Epidermal melanocyte (primary cell): Measurements from ENCODE around the gene OOSP4A.

Experiments
- DNase-seq: peaks from one replicate; pipeline ENCODE4 v3.0.0; 2011; ENCODE audit warnings: low spot score; ENCODE audit not compliant: insufficient read length

OOSP4A gene

DNA sequence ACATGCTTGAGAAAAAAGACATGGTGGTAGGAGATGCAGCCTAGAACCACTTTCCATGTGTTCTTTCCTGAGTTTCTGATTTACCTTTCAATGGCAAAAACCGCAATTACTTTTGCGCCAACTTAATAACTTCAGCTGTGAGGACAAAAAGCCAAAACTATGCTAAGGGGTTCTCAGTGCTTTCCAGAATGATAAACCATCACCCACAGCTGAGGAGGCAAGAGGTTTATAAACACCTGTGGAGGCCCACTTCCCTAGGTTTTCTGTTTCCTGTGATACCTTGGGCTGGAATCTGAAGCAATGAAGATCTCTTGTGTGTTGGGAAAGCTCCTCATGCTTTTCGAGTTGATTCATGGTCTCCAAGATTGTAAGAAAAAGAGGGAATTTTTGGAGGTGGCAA, at the start of gene OOSP4A:
Gene OOSP4A, plus strand, starts transcription at position 301 of the 400 bp plus-strand sequence. Its CDS starts 0 bp downstream, at position 301.
- DNase-seq, result no peak

DNA sequence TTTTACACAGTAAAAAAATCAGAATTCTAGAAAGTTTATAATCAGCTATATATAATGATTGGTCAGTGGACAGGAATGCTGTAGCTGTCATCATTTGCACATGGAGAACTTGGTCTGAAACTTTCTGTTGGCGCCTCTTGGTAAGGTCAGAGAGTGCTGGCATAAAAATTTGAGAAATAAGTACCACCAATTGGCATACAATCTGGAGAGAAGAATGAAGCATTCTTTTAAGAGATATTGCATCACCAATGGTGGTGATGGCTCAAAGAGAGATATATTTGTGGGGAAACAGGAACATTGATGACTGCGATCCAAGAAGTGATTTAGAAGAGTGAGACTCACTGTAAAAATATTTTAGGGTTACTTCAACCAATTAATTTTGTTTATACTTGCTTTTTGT, 45.4 kb upstream of the OOSP4A start:
- DNase-seq, result no peak

DNA sequence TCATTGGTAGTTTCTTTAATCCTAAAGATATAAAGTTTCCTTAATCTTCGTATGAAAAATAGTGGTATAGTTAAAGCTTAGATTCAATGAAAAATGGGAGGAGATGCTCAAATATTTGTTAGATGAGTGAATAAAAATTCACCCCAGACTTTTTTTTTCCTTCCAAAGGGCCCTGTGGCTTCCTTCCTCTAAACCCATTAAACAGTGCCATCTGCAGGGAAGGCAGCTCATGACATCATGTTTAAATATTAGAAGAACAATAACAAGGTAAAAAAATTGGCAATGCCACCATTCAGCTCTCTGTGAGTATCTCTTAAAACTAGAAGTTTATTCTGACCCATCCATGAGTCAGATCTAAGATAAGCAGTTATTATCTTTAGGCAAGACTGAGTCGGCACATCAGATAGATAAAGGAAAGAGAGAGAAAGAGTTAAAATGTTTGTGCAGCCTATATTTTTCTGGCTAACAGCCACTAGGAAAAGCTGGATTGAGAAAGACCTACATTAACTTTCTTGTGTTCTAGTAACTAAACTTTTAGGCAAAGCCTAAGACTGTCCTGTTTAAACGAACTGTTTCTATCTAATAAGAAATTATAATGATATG, 44.7 kb upstream of the OOSP4A start:
- DNase-seq, result peak; percentile 29

DNA sequence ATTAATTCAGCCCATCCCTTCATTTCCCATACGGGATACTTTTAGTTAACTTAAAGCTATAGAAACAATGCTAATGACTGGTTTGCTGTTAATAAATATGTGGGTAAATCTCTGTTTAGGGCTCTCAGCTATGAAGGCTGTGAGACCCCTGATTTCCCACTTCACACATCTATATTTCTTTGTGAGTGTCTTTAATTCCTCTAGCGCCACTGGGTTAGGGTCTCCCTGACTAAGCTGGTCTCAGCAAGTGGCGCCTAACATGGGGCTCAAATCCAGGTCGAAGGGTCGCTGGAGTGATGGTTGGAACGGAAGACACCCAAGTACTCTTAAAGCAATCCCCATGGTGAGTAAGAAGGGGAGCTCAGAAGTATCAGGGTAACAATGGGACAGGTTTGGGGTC, 40.0 kb upstream of the OOSP4A start:
- no peak for DNase-seq

DNA sequence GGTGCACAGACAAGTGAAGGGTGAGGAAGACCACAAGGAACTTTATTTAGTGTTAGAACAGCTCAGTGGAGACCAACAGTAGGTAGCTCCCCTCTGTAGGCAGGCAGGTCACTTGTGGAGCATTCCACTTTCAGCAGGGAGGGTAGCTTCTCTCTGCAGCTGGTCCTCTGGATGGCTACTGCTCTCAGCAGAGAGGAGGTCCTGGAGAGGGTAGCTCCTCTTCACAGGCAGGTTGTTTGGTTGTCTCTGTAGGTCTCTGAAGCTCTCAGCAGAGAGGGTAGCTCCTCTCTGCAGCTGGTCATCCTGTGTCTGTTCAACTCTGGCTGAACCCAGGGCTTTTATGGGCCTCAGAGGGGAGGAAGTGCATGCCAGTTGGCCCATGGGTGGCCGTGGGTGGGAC, 32.1 kb upstream of the OOSP4A start:
- DNase-seq, result no peak

DNA sequence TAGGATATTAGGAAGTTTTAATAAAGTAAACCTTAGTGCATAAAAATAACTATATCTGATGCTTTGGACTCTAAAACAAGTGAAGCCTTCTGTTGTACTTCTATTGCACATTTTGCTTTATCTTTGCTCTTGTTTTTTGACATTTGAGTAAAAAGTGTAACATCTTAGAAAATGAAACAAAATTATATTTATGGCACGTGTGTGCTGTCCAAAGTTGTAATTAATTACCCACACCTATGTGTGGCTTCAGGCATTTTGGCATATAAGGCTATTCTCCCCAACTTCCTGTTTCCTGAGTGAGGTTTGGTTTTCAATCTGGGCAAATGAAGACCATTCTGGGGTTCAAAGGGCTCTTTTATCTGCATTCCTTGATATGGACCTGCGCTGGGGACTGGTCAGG, 25.7 kb upstream of the OOSP4A start, which contains the start of gene OOSP1:
Gene OOSP1, plus strand, starts transcription at position 301 of the 400 bp plus-strand sequence. Its CDS starts 23 bp downstream, at position 324.
- DNase-seq, result no peak

DNA sequence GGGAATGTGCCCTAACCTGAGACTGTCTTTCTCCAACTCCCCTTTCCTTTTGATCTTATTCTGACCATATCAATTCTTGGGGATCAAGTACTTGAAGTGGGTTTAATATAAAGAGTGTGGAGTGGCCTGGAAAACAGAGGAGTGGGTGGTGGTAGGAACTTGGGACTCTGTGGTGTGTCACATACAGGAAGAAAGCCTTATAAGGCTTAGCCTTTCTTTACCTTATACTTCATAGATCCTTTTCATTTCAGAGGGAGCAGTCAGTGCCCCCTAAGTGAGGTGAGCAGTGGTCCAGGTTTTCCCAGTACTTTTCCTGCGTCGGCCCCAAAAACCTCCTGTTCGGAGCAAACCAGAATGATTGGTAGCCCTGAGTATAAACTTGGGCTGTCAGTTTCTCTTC, 25.1 kb upstream of the OOSP4A start:
- no peak for DNase-seq

DNA sequence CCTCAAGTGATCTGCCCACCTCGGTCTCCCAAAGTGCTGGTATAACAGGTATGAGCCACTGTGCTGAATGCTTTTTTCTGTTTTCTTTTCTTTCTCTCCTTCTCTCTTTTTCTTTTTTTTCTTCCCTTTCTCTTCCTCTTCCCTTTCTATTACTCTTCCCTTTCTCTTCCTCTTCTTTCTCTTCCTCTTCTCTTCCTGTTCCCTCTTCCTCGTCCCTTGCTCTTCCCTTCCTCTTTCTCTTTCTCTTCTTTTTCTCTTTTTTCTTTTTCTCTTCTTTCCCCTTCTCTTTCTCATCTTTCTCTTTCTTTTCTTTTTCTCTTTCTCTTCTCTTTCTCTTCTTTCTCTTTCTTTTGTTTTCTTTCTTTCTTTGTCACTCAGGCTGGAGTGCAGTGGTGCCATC, 24.4 kb upstream of the OOSP4A start:
- DNase-seq, result no peak

DNA sequence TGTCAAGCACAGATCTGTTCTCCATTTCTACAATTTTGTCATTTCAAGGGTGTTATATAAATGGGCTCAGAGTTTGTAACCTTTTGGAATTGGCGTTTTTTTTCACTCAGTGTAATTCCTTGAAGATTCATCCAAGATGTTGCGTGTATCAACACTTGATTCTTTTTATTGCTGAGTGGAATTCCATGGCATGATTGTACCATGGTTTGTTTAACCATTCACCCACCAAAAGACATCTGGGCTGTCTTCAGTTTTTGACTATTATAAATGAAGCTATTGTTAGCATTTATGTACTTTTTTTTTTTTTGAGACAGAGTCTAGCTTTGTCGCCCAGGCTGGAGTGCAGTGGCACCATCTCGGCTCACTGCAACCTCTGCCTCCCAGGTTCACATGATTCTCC, 22.7 kb upstream of the OOSP4A start:
- no peak for DNase-seq

DNA sequence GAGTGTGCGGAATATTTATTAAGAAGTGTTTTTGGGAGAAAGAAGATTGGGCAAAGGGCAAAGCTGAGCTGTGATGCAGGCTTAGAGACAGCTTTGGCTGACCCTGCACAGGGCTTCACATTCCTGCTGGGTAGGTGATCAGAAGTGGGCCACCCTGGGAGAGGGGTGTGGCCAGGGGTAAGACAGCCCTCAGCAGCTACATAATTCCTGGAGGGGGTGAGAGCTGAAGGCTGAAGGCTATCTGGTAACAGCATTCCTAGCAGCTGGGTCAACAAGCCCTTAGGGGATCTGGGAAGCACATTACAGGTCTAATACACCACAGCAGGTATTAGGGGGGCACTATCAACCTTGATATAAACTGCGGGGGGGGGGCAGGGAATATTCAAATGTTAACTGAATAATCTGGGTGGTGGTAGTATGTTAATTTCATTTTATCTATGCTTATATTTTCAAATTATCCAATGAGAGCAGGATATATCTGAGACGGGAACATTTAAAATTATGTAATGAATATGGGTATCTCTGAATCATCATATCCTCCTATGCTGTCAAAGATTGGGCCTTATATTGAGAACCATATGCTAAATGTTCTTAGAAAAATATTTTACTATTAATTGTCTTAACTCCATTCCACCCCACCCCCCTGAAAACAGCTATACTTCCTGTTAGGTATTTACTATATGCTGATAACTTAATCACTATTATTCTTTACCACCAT, 19.7 kb upstream of the OOSP4A start:
- DNase-seq, result no peak

DNA sequence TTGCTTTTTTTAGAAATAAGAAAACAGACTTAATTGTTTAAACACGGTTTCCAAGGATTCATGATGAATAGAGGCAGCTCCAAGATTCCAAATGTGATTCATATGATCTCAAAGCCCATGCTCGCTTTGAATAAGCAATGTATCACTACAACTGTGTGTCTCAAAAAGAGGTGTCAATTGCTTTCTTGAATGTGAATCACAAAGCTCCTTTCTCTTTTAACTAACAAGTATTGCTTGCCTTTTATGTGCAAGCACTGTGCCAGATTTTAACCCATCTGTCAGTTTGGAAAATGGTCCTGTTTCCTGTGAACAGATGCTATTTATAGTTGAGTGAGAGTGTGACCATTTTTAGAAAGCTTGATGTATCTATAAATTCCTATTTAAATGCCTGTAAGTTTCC, 19.1 kb upstream of the OOSP4A start:
- DNase-seq, result no peak

DNA sequence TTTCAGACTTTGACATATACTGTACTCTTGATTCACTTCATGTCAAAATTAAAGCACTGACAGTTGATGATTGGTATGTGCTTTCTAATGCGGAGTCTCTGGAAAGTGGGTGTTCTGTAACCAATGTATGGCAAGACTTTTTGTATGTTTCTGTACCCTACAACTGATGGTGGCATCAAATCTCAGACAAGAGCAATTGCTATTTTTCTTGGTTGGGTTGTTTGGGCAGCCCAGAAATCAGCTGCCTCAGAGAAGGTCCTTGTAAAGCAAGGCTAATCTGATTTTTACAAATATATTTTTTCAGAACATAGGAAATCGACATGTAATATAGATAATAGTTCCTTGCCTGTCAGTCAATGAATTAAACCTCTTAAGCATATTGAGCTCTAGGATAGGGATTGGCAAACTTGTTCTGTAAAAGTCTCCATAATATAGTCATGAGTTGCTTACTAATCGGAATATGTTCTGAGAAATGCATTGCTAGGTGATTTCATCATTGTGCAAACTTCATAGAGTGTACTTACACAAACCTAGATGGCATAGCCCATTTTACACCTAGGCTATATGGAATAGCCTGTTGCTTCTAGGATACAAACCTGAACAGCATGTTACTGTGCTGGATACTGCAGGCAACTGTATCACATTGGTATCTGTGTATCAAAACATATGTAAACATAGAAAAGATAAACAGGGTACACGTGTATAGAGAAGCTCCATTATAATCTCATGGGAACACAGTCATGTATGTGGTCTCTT, 10.2 kb upstream of the OOSP4A start:
- no peak for DNase-seq

DNA sequence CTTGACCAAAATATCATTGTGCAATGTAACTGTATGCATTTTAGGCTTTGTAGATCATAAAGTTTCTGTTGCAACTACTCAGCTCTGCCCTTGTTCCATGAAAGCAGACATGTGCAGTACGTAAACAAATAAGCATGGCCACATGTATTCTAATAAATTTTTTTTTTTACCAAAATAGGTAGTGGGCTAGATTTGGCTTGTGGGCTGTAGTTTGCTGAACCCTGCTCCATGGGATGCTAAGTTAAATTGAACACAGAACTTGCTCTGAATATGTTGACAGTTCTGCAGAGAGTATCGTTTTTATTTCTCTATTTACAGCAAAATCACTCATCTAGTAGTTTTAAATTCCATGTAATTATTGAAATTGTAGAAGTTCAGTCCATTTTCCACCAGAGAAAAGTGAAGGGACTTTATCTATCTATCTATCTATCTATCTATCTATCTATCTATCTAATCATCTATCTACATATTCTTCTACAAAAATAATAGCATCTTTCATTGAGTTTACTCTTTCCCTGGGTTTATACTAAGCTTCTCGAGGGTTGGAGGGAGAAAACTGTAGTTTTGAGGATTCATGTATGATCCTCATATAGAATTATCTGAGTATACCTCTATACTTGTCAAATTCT, 9.5 kb upstream of the OOSP4A start:
- DNase-seq, result no peak

DNA sequence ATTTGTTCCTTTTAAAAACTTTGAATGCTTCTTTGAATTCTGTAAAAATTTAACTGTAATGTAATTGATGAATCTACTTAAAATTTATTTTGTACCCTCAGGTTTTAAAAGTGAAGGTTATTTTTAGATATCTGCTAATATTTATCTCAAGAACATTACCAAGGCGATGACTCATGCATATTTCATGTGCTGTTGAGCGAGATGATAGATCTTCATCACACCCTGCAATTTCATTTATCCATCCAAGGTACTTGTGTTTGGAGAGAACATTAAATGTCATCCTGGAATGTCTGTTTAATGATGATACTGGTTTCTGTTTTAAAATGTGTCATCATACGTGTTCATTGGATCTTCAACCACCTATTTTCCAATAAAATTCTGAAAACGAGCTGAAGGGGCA, 6.7 kb upstream of the OOSP4A start:
- no peak for DNase-seq

DNA sequence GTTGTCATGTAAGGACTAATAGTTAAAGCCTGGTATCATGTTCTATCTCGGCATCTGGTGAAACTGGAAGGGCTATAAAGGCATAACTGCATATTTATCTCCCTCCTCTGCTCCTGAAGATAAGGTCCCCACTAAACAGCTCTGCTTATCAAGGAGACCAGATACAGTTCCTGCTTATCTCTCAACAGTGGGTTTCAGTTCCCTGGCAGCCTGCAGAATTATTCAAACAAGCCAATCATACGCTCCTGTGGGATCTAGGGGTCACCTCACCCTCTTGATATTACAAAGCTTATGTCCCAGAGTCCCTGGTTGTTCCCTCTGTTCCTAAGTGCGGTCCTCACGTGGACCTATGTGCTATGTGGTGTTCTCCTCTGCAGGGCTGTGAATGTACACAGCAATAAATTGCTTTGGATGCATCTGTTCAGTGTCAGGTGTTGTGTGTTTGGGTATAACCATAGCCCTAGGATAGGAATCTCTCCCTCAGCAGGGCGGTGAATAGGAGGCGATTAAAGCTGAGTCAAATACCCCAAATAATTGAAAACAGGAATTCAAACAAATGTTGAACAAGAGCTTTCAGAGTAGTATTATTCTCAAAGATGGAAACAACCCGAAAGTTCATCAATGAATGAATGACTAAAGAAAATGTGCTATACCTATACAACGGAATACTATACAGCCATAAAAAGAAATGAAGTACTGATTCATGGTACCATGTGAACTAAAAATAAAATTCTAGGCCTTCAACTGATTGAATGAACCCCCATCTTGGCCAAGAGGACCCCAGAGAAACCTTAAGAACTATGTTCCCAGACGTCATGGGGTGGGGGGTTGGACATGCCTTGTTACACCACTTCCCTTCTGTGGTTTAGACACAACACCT, 3.1 kb upstream of the OOSP4A start:
- DNase-seq, result no peak

DNA sequence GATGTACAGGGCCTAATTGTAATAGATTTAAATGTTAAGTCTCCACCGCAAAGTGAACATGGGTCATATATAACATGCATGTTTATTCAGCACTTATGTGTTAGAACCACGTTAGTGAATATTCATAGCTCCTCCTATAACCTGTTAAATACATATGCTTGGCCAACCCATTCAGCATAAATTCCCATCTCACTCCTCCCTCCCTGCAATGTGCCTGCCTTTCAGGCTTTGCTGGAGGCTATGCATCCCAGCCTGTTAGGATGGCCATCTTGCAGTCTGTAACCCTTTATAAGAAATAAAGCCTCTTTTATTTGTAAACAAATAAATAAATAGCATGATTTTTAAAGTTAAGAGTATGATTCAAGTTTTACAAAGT, 1.7 kb upstream of the OOSP4A start:
- no peak for DNase-seq

DNA sequence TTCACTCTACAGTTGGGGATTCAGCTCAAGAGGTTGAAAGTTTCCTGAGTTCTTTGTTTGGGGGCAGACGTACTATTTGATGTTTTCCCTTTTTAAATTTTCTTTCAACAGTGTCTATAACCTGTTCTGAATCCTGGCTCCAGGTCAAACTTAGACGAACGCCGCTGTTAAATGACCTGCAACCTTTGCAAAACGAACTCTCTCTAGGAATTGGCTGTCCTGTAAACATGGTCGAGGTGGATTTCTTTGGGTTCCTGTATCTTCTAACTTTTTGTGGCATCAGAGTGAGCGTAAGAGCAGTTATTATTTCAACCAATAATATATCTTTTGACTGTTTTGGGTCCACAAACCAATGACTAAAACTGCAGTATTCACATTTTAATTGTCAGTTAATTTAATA, 1.6 kb downstream of the OOSP4A start:
- DNase-seq, result no peak

DNA sequence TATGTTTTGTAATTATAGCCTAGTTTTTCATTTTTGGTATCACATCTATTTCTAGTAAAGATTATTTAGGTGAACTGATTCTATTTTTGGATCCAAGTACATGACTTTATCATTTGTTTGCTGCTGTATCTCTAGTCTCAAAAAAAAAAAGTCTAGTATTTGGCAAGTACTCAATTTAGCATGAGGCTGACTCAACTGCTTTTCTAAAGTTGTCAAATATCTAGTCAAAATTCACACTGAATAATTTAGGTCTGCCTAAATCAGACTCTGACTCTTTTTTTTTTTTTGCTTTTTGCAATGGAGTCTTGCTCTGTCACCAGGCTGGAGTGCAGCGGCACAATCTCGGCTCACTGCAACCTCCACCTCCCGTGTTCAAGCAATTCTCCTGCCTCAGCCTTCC, 2.4 kb downstream of the OOSP4A start:
- DNase-seq, result no peak

DNA sequence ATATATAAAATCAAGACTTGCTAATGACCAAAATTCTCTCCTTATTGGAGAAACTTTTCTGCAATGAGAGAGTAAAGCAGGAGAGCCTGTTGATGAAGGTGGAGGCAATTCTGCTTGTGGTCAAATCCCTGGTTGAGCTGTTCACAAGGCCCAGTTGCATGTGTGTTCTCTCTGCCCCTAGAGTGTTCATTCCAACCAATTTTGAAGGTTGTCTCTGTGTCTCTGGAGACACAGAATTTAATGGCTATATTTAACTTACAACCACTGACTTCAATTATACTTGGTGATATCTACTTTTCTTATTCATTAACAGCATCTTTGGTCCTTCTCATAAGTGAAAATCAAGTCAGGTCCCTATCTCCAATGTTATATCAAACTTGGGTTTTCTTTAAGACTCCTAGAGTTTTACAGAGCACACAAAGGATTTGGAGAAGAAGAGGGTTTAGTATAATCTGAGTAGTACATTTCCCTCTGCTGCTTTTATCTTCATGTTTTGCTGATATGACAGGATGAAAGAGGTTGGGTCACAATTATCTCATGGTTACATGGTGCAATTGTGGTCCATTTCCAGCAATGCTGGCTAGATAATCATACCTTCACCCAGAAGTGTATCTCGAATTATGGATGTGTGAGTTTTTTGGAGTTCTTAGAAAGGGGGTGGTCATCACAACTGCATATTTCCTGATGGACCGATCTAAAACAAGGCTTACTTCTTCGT, 4.0 kb downstream of the OOSP4A start:
- no peak for DNase-seq

DNA sequence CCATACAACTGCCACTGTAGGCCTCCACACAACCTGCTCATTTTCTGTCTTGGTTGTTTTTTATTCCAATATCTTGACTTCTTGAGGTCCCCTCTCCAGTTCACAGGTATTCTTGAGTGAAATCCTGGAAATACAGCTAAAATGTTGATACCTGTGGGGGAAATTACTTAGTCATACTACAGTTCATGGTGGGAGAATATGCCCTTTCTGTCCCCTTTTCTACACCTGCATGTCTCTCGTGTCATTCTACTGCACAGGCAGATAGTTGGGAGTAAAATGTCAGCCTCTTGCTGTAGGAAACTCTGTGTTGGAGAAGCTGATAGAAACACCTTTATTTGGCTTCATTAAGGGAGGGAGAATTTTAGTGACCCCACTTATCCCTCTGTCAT, 4.6 kb downstream of the OOSP4A start:
- no peak for DNase-seq

DNA sequence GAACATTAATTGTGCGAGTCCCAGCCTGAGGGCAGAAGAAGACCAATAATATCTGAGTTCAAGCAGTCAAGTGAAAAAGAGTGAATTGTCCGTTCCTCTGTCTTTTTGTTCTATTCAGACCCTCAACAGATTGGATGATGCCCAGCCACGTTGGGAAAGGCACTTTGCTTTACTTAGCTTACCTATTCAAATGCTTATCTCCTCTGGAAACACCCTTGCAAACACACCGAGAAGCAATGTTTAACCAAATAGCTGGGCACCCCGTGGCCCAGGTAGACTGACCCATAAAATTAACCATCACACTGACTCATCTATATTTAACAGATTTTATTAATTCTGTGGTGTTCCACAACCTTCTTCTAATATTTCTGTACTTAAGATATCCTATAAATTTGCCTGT, 9.3 kb downstream of the OOSP4A start:
- no peak for DNase-seq
